Dendritic cell treated with granulocyte-macrophage colony-stimulating factor and Interleukin-4, amounts not matched to agents 40 ng/mL and 50 ng/mL, for 4 days (primary cell): ENCODE data around the gene CDH7.

ENCODE experiments used
- H3K27ac Mint-ChIP-seq: one replicate; pipeline ENCODE4 v1.8.0; 2022; ENCODE audit warnings: mild to moderate bottlenecking, mixed read lengths
- H3K27me3 Mint-ChIP-seq: one replicate; pipeline ENCODE4 v1.8.0; 2022; ENCODE audit warnings: mild to moderate bottlenecking, mixed read lengths
- H3K36me3 Mint-ChIP-seq: one replicate; pipeline ENCODE4 v1.8.0; 2022; ENCODE audit warnings: low read depth, mixed read lengths
- H3K4me1 Mint-ChIP-seq: one replicate; pipeline ENCODE4 v1.8.0; 2022; ENCODE audit warnings: low read depth, mixed read lengths
- H3K4me3 Mint-ChIP-seq: one replicate; pipeline ENCODE4 v1.8.0; 2022; ENCODE audit warnings: mild to moderate bottlenecking, moderate library complexity, mixed read lengths
- H3K9me3 Mint-ChIP-seq: one replicate; pipeline ENCODE4 v1.8.0; 2022; ENCODE audit warnings: mixed read lengths
- intact Hi-C: fragments of 100-400 bp; cut with micrococcal nuclease; formaldehyde crosslinking; loops from one replicate; pipeline ENCODE4 v1.15.0; 2022

Gene CDH7

GRCh38 chr18:65753520-65753919 is 2.7 kb downstream of the CDH7 start:
- no peak overlapping the region for H3K4me3 Mint-ChIP-seq
- H3K4me1 Mint-ChIP-seq, result no peaks in the 10 kb centered on the region
- peaks cover 39% of the 10 kb centered on the region for H3K27me3 Mint-ChIP-seq
- no peak overlapping the region for H3K27ac Mint-ChIP-seq
- H3K36me3 Mint-ChIP-seq, result no peaks in the 10 kb centered on the region
- intact Hi-C loops, result no loop called here
- no peaks in the 10 kb centered on the region for H3K9me3 Mint-ChIP-seq

DNA sequence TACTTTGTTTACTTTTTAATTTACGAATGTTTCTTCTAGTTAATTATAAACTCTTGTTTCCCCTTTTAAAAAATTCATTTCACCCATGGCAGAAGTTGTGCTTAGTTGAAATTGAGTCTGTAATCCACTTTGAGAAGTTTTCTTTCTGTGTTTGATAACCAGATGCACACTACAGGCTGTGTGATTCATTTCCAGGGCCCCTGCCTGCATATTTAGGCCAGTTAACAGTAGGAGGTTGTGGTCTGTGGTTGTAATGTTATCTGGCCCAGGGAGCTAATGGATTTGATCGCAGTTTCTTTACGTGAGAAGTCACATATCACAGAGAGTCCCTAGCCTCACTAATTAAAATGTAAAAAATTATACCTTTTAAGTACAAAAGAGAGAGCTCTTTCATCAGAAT is 3.3 kb downstream of the CDH7 start:
- no peak overlapping the region for H3K27ac Mint-ChIP-seq
- no peaks in the 10 kb centered on the region for H3K9me3 Mint-ChIP-seq
- intact Hi-C loops, result no loop called here
- no peaks in the 10 kb centered on the region for H3K36me3 Mint-ChIP-seq
- H3K4me3 Mint-ChIP-seq, result no peak overlapping the region
- H3K4me1 Mint-ChIP-seq, result no peaks in the 10 kb centered on the region
- peaks cover 36% of the 10 kb centered on the region for H3K27me3 Mint-ChIP-seq

- H3K4me3 Mint-ChIP-seq, result no peak overlapping the region
- H3K4me1 Mint-ChIP-seq, result no peaks in the 10 kb centered on the region
- intact Hi-C loops, result no loop called here
- H3K9me3 Mint-ChIP-seq, result no peaks in the 10 kb centered on the region
- H3K27ac Mint-ChIP-seq, result no peak overlapping the region
- H3K27me3 Mint-ChIP-seq, result peaks cover 21% of the 10 kb centered on the region
- H3K36me3 Mint-ChIP-seq, result no peaks in the 10 kb centered on the region
Observed at GRCh38 chr18:65755616-65756015, 4.8 kb downstream of the CDH7 start.

- H3K4me1 Mint-ChIP-seq, result no peaks in the 10 kb centered on the region
- H3K36me3 Mint-ChIP-seq, result no peaks in the 10 kb centered on the region
- no peak overlapping the region for H3K27ac Mint-ChIP-seq
- H3K4me3 Mint-ChIP-seq, result no peak overlapping the region
- H3K27me3 Mint-ChIP-seq, result no peaks in the 10 kb centered on the region
- intact Hi-C loops, result no loop called here
- H3K9me3 Mint-ChIP-seq, result no peaks in the 10 kb centered on the region
Observed at GRCh38 chr18:65760457-65760856, 9.6 kb downstream of the CDH7 start.

DNA sequence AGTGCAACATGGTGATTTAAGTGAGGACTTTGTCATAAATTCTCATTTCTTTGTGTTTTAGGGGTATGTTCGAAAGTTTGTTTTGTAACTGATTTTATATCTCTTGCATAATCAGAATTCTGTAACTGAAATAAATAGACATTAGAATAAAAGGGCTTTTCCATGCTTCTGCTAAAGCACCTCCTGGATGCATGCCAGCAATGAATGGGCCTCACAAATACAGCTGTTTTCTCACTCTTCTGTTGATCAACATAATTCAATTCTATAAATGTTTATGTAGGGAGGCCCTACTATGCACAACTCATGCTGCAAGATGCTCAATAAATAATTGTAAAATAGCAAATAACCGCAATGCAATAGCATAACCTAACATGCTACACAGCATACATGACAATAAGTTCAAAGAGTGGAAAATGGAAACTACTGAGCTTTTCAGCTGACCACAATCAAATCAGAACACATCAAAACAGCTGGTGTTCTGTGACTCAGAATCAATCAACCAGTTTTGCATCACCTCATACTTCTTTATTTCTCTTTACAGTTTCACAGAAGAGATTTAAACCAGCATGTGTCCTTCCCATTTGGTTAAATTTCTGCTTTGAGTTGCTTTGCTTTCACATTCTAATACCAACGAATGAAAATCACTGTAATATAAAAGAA is 11.0 kb downstream of the CDH7 start:
- Mint-ChIP-seq H3K36me3 (no peaks in the 10 kb centered on the region), H3K27ac (no peak overlapping the region), H3K4me1 (no peaks in the 10 kb centered on the region), H3K9me3 (no peaks in the 10 kb centered on the region), H3K4me3 (no peak overlapping the region), H3K27me3 (no peaks in the 10 kb centered on the region)
- intact Hi-C loops, result no loop called here

DNA sequence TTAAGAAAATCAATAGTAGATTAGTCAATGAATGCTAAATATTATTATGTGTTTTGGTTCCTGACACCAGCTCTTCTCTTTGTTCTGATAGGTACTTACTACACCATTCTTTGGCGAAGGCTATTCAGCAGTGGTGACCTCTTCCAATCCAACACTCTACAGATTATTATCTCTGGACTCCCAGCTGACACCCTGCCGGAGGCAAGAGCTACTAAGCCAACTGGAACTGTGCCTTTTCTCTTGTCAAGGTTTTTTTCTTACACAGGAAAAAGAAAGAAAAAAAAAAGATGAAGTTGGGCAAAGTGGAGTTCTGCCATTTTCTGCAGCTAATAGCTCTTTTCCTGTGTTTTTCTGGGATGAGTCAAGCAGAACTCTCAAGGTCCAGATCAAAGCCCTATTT is 11.7 kb downstream of the CDH7 start:
- no peaks in the 10 kb centered on the region for H3K9me3 Mint-ChIP-seq
- no peak overlapping the region for H3K27ac Mint-ChIP-seq
- H3K4me1 Mint-ChIP-seq, result no peaks in the 10 kb centered on the region
- intact Hi-C loops, result no loop called here
- H3K36me3 Mint-ChIP-seq, result no peaks in the 10 kb centered on the region
- no peak overlapping the region for H3K4me3 Mint-ChIP-seq
- no peaks in the 10 kb centered on the region for H3K27me3 Mint-ChIP-seq

- Mint-ChIP-seq H3K4me1 (no peaks in the 10 kb centered on the region), H3K4me3 (no peak overlapping the region), H3K36me3 (no peaks in the 10 kb centered on the region), H3K27me3 (no peaks in the 10 kb centered on the region), H3K9me3 (no peaks in the 10 kb centered on the region), H3K27ac (no peak overlapping the region)
- intact Hi-C loops, result no loop called here
Observed at GRCh38 chr18:65767406-65767805, 16.6 kb downstream of the CDH7 start.

- intact Hi-C loops, result no loop called here
- H3K27ac Mint-ChIP-seq, result no peak overlapping the region
- no peaks in the 10 kb centered on the region for H3K36me3 Mint-ChIP-seq
- H3K4me1 Mint-ChIP-seq, result no peaks in the 10 kb centered on the region
- no peaks in the 10 kb centered on the region for H3K9me3 Mint-ChIP-seq
- H3K4me3 Mint-ChIP-seq, result no peak overlapping the region
- no peaks in the 10 kb centered on the region for H3K27me3 Mint-ChIP-seq
Observed at GRCh38 chr18:65768120-65768778, 17.4 kb downstream of the CDH7 start.

DNA sequence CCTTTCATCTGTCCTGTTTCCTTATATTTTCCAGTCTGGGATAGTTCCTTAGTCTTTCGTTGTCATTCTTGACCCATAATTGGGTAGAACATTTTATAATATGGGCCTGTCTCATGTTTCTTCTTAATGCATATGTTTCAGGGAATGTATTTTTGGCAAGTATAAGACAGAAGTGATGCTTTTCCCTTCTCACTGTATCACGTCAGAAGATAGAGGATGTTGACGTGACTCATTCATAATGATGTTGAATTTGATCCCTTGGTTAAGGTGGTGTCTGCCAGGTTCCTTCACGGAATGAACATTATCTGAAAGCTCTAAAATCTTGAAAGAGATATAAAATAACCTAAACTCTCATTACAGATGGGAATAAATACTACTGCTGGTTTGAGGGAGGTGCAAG is 18.8 kb downstream of the CDH7 start:
- Mint-ChIP-seq H3K27ac (no peak overlapping the region), H3K4me1 (no peaks in the 10 kb centered on the region), H3K9me3 (no peaks in the 10 kb centered on the region), H3K4me3 (no peak overlapping the region), H3K36me3 (no peaks in the 10 kb centered on the region), H3K27me3 (no peaks in the 10 kb centered on the region)
- intact Hi-C loops, result no loop called here

DNA sequence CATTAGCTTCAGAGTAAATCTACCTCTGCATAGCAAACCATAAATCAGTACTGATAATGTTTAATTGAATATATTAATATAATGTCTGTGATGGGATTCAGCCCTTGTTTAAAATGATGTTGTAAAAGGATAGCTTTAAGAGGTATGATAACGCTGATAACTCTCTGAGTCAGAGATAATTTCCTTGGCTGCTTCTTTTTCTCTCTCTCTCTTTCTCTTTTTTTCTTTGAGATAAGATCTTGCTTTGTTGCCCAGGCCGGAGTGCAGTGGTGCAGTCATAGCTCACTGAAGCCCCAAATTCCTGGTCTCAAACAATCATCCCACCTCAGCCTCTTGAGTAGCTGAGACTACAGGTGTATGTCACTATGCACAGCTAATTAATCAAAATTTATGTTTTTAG is 35.7 kb downstream of the CDH7 start:
- H3K27me3 Mint-ChIP-seq, result no peaks in the 10 kb centered on the region
- H3K4me3 Mint-ChIP-seq, result no peak overlapping the region
- intact Hi-C loops, result no loop called here
- H3K27ac Mint-ChIP-seq, result no peak overlapping the region
- H3K36me3 Mint-ChIP-seq, result no peaks in the 10 kb centered on the region
- H3K4me1 Mint-ChIP-seq, result no peaks in the 10 kb centered on the region
- H3K9me3 Mint-ChIP-seq, result peaks cover 10% of the 10 kb centered on the region

DNA sequence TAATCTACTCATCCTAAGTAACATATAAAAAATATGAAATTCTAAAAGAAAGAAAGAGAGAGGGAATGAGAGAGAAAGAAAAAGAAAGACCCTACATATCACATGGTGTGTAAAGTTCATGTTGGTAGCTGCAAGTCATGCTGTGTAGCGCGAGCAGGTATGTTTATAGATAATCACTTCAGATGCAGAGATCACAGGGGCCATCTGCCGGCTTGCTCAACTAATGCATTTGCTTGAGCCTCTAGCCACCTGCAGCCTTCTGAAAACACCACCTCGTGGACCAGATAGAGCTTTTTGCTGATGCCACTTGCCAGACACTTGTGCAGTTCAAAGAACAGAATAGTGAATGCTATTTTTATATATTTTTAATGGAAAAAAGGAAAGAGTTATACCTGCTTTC is 37.6 kb downstream of the CDH7 start:
- intact Hi-C loops, result no loop called here
- Mint-ChIP-seq H3K9me3 (no peaks in the 10 kb centered on the region), H3K4me1 (no peaks in the 10 kb centered on the region), H3K27ac (no peak overlapping the region), H3K27me3 (no peaks in the 10 kb centered on the region), H3K36me3 (no peaks in the 10 kb centered on the region), H3K4me3 (no peak overlapping the region)

GRCh38 chr18:65790604-65791003 is 39.8 kb downstream of the CDH7 start:
- H3K27ac Mint-ChIP-seq, result no peak overlapping the region

DNA sequence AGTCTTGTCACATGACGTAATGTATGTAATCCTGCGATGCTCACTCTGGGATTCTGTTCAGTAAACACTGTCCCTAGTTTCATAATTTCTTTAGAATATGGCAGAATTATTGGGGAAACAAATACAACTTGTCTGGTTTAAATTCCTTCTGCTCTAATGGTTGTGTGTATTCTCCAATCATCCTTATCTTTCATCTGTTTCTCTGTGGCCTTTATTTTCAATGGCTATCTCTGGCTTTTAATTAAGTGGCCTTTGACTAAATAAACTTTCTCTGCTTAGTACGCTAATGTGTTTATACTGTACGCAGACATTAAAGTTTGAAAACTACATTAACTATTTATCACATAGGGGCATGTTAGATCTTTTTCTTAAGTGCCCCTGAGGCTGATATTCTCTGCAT is 40.9 kb downstream of the CDH7 start:
- Mint-ChIP-seq H3K27ac (no peak overlapping the region), H3K36me3 (no peaks in the 10 kb centered on the region), H3K4me1 (no peaks in the 10 kb centered on the region), H3K9me3 (no peaks in the 10 kb centered on the region), H3K27me3 (no peaks in the 10 kb centered on the region), H3K4me3 (no peak overlapping the region)
- intact Hi-C loops, result no loop called here

More at GRCh38 chr18:65790604-65791003, 39.8 kb downstream of the CDH7 start:
- H3K27me3 Mint-ChIP-seq, result no peaks in the 10 kb centered on the region
- no peak overlapping the region for H3K4me3 Mint-ChIP-seq
- H3K4me1 Mint-ChIP-seq, result no peaks in the 10 kb centered on the region
- intact Hi-C loops, result no loop called here
- H3K9me3 Mint-ChIP-seq, result no peaks in the 10 kb centered on the region
- H3K36me3 Mint-ChIP-seq, result no peaks in the 10 kb centered on the region

GRCh38 chr18:65792456-65793074 is 41.8 kb downstream of the CDH7 start:
- intact Hi-C loops, result no loop called here

More at GRCh38 chr18:65792456-65793074, 41.8 kb downstream of the CDH7 start:
- Mint-ChIP-seq H3K36me3 (no peaks in the 10 kb centered on the region), H3K27me3 (no peaks in the 10 kb centered on the region), H3K27ac (no peak overlapping the region), H3K4me3 (no peak overlapping the region), H3K4me1 (no peaks in the 10 kb centered on the region), H3K9me3 (no peaks in the 10 kb centered on the region)
